GM10248 (cell line): ENCODE results near the gene LAP3.

ENCODE experiments used
- CTCF ChIA-PET: fragments of 300-600 bp; sonication (Branson Sonifier 250); formaldehyde crosslinking; extraction: SDS; loops from one replicate; lab custom pipeline; 2021; ENCODE audit warnings: antibody characterized with exemption; lab: Yijun Ruan, JAX
- POLR2A ChIA-PET: fragments of 350-650 bp; sonication (Branson Sonifier 250); formaldehyde crosslinking; extraction: SDS; loops from one replicate; lab custom pipeline; 2020; ENCODE audit warnings: antibody characterized with exemption; lab: Yijun Ruan, JAX
- DNase-seq: peaks from one replicate; pipeline ENCODE4 v3.0.0; 2012; ENCODE audit errors: extremely low spot score
- TF ChIP-seq, protein P1 (sequence below): IDR thresholded peaks from 2 replicates; pipeline ENCODE4 v1.5.1; 2012; ENCODE audit warnings: mild to moderate bottlenecking, low read depth; ENCODE audit errors: extremely low read depth, missing control alignments, control extremely low read depth

LAP3 gene

DNA sequence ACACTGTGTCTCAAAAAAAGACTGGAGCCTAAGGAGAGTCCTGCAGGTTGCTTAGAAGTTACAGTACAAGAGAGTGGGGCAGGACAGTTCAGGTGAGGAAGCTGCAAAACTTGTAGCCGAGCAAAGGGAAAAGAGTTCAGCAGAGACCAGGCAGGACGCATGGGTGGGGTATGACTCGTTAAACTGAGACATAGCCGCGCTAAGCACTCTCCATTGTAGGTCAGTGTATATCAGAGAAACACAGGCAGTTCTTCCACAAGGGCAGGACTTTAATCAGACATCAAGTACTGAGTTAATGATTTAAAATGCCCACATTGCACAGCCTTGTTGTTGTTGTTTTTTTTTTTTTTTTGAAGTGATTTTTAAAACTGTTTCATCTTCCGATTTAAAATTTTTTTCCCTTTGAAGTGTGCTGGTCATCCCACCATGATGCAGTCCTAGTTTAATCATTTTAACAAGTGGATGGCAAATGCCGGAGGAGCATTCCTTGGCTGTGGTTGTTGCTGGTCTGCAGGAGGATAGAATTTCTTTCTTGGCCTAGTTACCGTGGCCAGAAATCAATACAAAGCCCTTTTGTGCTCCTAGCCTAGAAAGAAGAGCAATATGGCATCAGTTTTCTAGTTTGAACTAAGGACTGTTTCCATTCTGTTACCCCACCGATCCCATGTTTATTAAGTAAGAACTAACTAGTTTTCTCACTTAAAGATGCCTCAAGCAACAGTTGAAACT is 10.3 kb downstream of the LAP3 start:
- DNase-seq = no peak
- TF ChIP-seq, protein P1, sequence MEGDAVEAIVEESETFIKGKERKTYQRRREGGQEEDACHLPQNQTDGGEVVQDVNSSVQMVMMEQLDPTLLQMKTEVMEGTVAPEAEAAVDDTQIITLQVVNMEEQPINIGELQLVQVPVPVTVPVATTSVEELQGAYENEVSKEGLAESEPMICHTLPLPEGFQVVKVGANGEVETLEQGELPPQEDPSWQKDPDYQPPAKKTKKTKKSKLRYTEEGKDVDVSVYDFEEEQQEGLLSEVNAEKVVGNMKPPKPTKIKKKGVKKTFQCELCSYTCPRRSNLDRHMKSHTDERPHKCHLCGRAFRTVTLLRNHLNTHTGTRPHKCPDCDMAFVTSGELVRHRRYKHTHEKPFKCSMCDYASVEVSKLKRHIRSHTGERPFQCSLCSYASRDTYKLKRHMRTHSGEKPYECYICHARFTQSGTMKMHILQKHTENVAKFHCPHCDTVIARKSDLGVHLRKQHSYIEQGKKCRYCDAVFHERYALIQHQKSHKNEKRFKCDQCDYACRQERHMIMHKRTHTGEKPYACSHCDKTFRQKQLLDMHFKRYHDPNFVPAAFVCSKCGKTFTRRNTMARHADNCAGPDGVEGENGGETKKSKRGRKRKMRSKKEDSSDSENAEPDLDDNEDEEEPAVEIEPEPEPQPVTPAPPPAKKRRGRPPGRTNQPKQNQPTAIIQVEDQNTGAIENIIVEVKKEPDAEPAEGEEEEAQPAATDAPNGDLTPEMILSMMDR = no peak
- POLR2A ChIA-PET = interaction anchor here (0.7 kb wide), 1 partner anchor 13 kb away, joined by 3 read pairs; no protein-coding TSS in a partner anchor
- CTCF ChIA-PET = interaction anchor here (0.7 to 2.0 kb wide), 2 partner anchors 8 to 11 kb away, joined by 3 to 6 read pairs; no protein-coding TSS in a partner anchor

DNA sequence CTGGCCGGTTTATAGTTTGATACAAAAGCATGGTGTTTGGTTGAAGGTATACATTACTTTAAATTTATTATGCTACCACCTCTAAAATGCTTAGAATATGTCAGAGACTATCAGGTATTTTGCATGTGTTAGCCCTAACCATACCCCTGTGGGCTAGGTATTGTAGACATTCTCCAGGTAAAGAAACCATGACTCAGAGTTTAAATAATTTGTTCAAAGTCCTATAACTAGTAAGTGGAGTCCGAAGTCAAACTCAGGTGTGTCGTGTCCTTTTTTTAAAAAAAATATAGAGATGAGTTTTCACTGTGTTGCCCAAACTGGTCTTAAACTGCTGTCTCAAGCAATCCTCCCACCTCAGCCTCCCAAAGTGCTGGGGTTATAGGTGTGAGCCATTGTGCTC is 12.4 kb downstream of the LAP3 start:
- POLR2A ChIA-PET = no interaction called here

DNA sequence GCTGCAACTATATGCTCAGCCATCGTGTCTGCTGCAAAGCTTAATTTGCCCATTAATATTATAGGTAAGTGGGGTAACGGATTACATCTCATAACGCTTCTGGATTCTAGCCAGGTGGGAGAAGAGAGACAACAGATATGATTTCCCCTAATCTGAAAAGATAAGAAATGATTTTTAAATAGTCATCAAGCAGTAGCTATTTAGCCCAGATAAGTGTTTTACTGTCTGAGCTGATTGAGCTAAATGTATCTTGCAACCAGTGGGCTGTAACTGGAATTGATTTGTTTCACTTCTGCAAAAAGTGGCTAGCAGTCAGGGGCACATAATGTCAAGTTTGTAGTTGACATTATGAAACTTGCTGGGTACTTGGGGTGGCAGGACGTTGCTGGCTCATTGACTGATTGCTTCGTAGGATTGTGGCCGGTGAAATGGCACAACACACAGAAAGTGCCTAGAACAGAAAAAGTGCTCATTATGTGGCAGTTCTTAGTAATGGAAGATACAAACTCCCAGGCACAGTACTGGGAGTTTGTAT is 18.5 kb downstream of the LAP3 start:
- ChIA-PET CTCF (interaction anchor here (1.2 to 1.8 kb wide), 6 partner anchors 9 to 123 kb away, joined by 3 to 11 read pairs (median 4); no protein-coding TSS in a partner anchor), POLR2A (interaction anchor here (1.1 kb wide), 1 partner anchor 19 kb away, joined by 4 read pairs; the partner anchor contains the start of gene MED28)
- peak; percentile 46 for DNase-seq
- TF ChIP-seq, protein P1 = no peak

More for the DNA sequence above, 12.4 kb downstream of the LAP3 start:
- no peak for DNase-seq
- TF ChIP-seq, protein P1 = no peak
- CTCF ChIA-PET = no interaction called here

DNA sequence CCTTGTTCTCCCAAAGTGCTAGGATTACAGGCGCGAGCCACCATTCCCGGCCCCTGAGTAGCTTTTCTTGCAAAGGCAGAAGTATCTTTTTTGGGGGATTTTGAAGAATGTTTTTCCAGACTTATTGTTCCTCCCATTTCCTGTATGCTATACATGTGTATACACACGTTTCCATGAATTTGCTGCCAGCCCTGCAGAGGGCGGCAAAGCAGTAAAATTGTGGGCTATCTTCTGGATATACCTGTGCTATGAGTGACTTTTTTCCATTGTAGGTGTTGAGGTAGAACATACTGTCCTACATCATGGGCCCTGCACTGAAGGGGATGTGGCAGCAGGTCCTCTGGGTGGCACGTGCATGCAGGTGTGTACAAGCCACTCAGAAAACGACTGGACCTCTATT is 20.5 kb downstream of the LAP3 start:
- CTCF ChIA-PET = interaction anchor here (0.6 to 4.0 kb wide), 4 partner anchors 11 to 49 kb away, joined by 3 to 13 read pairs (median 3); partner anchors contain the start of gene MED28
- no peak for DNase-seq
- TF ChIP-seq, protein P1 = no peak
- POLR2A ChIA-PET = interaction anchor here (0.8 kb wide), 1 partner anchor 19 kb away, joined by 3 read pairs; no protein-coding TSS in a partner anchor

DNA sequence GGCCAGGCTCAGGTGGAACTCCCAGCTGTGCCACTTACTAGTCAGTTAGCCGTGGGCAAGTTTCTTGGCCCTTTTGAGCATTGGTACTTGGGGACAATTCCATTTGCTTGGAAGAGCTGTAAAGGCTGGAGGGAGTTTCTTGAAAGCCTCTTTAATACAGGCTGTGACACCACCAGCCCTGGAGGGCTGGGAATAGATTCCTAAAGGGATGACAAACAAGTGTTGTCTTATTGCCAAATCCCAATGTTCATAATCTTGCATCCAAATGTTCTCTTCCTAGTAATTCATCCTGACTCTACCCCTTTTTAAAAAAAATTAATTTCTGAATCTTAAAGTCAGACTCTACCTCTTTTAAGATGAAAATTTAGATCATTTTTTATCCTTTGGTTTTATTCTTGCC is 22.8 kb downstream of the LAP3 start:
- ChIA-PET POLR2A (no interaction called here), CTCF (interaction anchor here (1.7 to 4.0 kb wide), 2 partner anchors 15 to 51 kb away, joined by 6 to 13 read pairs; partner anchors contain the start of gene MED28)
- DNase-seq = no peak
- TF ChIP-seq, protein P1 = no peak

DNA sequence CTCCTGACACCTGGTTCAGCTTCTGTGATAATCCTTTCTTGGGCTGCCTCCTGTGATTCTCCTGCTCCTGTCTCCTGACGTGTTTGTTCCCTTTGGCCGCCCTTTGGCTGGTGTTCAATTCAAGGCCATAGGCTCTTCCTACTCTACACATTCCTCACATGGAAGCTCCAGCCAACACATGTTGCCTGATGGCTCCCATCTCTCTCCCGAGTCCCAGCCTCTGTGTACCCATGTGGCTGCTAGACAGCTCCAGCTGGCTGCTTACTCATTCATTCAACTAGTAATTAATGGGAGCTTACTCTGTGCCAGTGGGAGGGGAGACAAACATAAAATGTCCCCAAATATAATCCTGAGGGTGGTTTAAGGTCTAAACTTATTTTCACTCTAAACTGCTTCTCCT is 28.2 kb downstream of the LAP3 start:
- TF ChIP-seq, protein P1 = no peak
- POLR2A ChIA-PET = no interaction called here
- CTCF ChIA-PET = interaction anchor here (1.0 kb wide), 1 partner anchor 12 kb away, joined by 3 read pairs; no protein-coding TSS in a partner anchor
- no peak for DNase-seq
